Stimulated activated CD4-positive, alpha-beta T cell treated with anti-CD3 and anti-CD28 coated beads, TNF-alpha, amount 100 ng/mL, for 1 hour (primary cell): Measurements from ENCODE around the gene GPR135.
"Not testable (repeated sequence)": the region's sequence is repeated elsewhere in the genome, so short reads cannot be mapped to it uniquely, and the experiment has no call there.

ENCODE experiments used
- DNase-seq, 3 donors: peaks; one replicate each; pipeline ENCODE4 v3.0.0-alpha.2; 2020; ENCODE audit warnings: low read depth in 3 of 3, low spot score in 1 of 3

The GPR135 gene

DNA sequence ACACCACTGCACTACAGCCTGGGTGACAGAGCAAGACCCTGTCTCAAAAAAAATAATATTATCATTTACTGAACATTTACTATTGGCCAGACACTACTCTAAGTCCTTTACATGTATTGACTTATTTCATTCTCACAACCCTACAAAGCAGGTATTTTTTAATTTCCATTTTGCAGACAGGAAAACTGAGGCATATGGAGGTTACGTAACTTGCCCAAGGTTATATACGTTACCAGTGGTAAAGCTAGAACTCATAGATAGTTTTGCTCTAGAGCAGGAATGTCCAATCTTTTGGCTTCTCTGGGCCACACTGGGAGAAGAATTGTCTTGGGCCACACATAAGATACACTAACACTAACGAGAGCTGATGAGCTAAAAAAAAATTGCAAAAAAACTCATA, 13.4 kb upstream of the GPR135 start:
- no peak for DNase-seq

DNA sequence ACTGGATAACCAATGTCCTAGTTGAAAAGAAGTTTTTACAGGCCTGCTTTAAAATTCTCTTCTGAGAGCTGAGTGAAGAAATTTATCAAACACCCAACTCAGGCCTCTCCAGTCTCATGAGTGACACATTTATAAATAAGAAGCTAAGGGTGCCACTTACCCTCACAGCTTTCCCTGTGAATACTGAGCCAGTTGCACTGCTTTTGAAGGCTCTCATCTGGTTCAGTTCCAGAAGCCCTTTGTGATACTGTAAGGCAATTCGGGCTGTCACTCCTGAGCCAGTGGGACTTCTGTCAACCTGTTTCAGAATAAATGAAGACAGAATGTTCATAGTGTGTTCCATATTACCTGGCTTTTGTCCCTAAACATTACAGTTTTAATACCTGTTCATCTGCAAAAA, 10.5 kb upstream of the GPR135 start:
- DNase-seq = no peak

DNA sequence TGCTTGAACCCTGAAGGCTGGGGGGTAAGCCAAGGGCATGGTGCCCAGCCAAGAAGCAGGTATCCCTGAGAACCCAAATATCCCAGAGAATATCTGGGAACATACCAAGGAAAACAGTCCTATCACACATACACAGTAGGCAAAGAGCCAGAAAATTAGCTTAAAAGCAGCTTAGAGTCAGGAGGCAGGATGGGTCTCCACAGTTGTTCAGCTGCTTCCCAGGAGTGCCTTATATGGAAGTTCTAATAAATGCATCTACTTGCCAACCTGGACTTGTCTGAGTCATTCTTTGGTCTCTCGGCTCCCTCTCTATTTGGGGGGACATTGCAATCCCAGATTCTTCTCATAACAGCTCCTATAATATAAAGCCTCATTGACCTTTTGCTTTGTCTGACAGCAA, 9.0 kb upstream of the GPR135 start:
- no peak for DNase-seq

DNA sequence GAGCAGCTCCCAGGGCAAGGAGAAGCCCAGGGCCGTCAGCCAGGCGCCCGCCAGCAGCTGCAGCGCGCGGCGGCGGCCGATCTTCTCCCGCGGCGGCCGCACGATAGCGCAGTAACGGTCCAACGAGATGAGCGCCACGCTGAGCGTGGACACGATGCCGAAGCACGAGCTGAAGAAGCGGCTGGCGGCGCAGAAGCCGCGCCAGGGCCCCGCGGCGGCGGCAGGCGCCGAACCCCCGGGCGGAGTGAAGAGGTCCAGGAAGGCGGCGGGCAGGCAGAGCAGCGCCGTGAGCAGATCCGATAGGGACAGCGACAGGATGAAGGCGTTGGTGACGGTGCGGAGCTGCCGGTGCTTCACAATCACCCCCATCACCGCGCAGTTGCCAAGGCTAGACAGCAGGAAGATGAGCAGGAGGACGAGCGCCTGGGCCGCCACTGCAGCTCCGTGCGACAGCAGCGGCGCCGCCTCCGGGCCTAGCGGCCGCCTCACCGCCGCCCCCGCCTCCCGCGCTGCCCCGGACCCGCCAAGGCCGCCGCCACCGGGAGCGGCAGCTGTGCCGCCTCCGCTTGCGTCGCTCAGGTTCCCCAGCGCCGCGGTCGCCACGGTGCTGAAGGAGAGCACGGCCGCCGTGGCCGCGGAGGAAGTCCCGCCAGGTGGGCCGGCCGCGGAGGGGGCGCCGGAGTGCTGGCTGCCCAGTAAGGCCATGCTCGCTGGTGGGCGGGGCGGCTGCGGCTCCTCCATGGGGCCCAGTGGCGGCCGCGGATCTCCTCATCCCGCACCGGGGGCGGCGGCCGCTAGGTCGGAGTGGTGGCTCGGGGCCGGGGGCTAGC, 479 bp downstream of the GPR135 start:
- DNase-seq = peak in 1 of 3 donors; percentile 21

DNA sequence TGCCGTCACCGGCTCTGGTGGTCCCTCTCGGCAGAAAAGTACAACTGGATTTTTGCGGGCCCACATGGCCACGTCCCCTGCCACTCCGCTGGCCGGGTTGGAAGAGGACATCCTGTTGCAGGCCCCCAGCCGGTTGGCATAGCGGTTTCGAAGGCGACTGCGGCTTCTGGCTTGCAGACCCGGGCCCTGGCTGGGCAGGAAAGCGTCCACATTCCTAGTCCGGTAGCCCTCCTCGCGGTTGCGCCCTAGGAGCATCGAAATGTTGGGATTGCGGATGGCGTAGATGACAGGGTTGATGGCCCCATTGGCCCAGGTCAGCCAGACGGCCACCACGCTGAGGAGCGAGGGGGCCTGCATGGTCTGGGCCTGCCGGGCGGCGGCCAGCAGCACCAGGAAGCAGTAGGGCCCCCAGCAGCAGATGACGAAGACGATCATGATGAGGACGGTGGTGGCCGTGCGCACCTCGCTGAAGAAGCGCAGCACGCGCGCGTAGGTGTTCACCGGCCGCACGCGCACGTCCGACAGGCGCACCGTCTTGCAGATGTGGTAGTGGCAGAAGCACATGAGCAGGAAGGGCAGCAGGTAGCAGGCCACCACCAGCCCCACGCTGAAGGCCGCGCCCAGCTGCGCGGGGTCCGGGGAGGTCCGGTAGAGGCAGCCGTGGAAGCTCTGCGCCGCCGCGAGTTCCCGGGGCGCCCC, 1.2 kb downstream of the GPR135 start:
- DNase-seq = peak in 1 of 3 donors; percentile 8

DNA sequence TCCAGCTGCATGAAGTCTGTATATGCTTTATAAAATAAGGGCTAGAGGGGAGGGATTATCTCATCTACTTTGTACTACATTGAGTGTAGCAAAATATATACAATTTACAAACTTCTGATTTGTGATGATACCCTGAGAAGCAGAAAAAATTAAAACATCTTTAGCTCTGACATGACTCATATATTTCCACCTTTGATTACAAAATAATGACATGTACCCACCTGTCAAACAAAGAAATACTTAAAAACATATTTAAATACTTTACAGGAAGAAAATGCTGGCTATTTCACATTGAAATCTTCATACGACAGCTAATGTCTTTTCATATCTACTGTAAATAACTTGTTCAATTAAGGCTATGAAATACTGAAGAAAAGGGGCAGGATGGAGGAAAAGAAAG, 3.3 kb downstream of the GPR135 start:
- no peak for DNase-seq

DNA sequence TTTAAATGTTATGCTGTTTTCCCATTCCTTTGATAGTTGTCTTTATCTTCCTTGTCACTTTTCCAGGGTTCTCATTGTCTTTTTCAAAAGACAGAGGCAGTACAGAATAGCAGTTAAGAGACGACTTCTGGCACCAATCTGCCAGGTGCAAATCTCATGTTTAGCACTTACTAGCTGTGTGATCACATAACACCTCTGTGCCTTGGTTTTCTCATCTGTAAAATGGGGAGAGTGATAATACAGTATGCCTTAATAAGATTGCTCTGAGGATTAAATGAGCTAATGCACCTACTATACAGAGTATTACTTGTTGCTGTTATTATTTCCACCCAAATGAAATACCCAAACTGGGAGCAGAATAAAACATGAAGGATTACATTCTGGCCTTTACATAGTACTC, 4.8 kb downstream of the GPR135 start:
- DNase-seq = no peak

DNA sequence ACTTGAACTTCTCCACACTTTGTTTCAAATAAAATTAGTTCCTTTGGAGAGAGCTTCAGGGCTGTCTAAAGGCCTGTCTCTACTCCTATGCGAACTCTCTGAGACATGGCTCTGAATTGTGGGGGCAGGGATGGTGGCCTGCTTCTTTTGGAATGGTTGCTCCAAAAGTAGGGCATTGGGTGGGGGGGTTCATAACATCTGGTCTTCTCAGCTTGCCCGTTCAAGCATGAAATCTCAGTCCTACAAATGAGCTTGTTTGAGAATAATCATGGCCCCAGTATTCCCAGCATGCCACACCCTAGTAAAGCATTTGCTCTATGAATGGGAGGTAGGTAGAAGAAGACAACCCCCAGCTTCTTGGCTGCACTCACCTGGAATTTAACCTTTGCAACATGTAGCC, 6.7 kb downstream of the GPR135 start:
- DNase-seq = no peak

DNA sequence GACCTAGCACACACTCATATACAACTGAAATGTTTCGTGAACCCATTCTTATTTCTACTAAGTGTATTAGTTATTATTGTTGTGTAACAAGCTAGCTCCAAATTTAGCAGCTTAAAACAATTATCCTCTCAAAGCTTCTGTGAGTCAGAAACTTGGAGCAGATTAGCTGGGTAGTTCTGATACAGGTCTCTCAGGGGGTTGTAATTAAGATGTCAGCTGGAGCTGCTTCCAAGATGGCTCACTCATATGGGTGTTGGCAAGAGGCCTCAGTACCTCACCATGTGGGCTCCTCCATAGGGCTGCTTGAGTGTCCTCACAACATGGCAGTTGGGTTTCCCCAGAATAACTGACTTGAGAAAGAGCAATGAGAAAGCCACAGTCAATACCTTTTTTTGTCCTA, 9.8 kb downstream of the GPR135 start:
- DNase-seq = no peak

DNA sequence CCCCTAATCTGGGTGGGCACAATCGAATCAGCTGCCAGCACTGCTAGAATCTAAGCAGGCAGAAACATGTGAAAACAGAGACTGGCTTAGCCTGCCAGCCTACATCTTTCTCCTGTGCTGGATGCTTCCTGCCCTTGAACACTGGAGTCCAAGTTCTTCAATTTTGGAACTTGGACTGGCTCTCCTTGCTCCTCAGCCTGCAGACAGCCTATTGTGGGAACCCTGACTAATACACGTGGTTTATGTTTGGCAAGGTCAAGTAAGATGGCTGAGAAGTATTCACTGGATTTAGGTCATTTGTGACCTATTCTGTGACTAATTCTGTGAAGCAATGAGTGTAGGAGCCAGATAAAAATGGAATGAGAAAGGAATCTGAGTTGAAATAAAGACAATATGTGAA, 11.0 kb downstream of the GPR135 start:
- no peak for DNase-seq

DNA sequence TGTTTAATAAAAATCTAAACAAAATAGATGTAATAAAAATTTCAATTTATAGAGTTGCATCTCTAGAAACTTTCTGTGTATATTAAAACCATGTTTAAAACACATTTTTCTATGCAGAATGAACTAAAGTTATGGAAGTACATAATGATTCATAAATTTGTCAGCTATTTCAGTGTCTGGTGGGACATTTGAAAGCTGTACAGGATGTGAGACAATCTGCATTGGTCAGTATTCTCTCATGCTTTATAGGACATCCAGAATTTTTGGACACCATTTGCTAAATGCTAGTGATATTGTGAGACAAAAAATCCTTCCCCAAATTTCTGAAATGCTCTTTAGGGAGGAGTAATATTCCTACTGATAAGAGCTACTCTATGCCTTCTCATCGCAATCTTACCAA, 13.3 kb downstream of the GPR135 start:
- DNase-seq = no peak

DNA sequence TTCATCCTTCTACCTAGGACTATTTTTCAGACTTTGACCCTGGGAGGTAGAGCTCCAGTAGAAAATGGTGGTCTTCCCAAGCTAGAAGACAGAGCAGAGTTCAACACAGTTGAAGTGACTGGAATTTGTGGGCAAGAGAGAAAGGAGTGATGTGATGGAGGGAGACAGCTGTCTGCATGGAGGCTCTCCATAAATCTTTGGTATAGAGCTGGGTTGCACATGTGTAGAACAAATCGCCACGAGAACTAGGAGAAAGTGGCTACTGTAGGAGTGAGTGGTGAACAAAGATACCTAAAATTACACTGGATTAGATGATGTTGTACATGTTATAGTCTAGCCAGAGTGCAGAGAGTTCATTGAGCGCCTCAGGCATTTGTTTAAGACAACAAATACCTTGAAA, 14.5 kb downstream of the GPR135 start:
- DNase-seq = no peak

DNA sequence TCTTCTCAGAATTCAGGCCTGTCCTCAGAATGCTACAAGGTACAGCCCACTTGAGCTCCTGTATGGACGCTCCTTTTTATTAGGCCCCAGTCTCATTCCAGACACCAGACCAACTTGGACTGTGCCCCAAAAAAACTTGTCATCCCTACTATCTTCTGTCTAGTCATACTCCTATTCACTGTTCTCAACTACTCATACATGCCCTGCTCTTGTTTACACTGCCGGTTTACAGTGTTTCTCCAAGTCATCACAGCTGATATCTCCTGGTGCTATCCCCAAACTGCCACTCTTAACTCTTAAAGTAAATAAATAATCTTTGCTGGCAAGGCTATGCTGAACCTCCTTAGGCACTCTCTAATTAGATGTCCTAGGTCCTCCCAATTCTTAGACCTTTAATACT, 16.5 kb downstream of the GPR135 start:
- not testable (repeated sequence) for DNase-seq

DNA sequence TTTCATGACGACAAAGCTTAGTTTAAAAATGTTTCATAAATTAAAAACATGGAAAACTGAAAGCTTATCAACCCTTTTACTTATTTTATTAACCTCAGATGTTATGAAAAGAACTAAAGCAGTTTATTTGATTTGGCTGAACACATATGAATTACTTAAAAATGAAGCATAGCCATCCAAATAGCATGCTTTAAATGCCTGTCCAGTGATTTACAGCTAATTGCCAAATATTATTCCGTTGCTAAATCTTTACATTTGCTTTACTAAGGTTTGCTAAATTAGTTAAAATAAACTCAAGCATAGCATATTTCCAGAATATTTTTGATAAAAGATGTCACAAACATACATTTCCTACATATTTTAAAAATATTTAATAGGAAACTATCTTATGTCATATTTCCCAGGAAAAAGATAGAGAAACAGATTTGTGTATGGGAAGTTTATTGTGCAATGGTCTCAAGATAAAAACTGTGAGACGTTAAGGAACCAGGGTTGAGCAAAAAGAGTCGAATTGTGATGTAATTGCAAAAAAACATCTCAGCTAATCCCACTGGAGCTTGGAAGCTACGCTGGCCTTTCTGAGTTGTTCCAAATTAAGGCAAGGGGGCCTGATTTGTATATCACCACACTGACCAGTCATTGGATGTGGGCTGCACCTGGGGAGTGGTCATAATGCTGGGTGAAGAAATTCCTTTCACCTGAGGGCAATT, 25.8 kb downstream of the GPR135 start:
- DNase-seq = no peak

DNA sequence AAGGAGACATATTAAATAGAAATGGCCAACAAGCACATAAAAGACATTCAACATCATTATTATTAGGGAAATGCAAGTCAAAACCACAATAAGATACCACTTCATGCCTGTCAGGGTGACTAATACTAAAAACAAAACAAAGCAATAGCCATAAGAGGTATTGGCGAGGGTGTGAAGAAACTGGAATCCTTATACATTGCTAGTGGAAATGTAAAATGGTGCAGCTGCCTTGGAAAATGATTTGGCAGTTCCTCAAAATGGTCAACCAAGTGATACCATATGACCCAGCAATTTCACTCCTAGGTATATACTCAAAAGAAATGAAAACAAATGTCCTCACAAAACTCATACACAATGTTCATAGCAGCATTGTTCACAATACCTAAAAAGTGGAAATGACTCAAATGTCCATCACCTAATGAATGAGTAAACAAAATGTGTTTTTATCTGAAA, 27.0 kb downstream of the GPR135 start:
- no peak for DNase-seq

DNA sequence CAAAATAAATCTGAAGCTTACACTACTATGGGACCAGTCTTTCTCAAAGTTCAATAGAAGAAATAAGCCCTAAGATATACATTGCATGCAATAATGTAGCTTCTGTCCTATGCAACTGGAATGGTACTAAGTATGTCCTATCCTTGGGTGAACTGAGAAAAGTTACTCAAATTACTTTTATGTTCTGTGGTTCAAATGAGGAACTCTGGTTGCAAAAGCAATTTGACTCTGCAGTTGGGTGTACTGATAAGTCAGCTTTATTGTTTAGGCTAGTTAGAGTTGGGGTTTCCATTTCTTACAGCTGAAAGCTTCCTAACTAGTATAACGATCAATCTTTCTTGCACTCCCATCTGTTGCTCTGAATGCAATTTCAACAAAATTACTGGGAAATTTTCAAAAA, 29.2 kb downstream of the GPR135 start:
- DNase-seq = no peak

DNA sequence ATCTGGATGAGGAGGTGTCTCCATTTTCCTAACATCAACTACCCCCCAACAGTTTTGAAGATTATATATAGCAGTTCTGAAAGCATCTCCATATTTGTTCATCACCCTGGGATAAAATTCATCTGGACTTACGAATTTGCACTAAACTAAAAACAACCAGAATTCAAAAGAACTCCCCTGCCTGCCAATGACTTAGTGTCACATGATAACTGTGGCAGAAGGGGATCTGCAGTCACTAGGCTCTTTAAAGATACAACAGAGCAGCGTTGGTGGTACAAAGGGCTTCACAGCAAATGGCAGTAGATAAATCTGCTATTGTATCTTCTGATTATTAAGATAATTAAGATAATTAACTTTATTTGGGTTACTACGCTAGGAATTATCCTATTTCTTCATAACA, 30.1 kb downstream of the GPR135 start:
- DNase-seq = no peak

DNA sequence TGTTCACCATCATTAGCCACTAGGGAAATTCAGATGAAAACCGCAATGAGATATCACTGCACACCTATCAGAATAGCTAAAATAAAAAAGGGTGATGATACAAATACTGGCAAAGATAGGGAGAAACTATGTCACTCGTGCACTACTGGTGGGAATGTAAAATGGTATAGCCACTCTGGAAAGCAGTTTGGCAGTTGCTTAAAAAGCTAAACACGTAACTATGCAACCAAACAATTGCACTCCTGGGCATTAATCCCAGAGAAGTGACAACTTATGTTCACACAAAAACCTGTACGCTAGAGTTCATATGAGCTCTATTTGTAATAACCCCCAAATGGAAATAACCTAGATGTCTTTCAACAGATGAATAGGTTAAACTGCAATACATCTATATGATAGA, 35.4 kb downstream of the GPR135 start:
- DNase-seq = no peak

DNA sequence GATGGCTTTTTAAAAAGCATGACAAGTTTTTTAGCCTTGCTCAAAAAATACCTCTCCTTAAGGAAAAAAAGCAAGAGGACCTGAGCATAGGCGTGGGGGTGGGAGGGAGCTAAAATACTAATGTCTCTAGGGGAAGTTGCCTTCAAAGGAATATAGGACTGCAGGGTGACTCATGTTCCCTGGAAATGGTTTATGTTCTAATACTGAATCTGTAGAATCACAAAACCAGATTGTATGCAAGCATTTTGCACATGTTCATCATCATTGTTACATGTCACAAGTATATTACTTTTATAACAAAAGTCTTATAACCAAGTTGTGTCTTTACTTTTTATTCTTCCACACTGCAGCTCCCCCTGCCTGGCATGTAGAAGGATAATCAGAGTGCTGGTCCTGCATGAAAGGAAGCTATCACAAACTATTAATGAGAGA, 36.6 kb downstream of the GPR135 start:
- no peak for DNase-seq

DNA sequence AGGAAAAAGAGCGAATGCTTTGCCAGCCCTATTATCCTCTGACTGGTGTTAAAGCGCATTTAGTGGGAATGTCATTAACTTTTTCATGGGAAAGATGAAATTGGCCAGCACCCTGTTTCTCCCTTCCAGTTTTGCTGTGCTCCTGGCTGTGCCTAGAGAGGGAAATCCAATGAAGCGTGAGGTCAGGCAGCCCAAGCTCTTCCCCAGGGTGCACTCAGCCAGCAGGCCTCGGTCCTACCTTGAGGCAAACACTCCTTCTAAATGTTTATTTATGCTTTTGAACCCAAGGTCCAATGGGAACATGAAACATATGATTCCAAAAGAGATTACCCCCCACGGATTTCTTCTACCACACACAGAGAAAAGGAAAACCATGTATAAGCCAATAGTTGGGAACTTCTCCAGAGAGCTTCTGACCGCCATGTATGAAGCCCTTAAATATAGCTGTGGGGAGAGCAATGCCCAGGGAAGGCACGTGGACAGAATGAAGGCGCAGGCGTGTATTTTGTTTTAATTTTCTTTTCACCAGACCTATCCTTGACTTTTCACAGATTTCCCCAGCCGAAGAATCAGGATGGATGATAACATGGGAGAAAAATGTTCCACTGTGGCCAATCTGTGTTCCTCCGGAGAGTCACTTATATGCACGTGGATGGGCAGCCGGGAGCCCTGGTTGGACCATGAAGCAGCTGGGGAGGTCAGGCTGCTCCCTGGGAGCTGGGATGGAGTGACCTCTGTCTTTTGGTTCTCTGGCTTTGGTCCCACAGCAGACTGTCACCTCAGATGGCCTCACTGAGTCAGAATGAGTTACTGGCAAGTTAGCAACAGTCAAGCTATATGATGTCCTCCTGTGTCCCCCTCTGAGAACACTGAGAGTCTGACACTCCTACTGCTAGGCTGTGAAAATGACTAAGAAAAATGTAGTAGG, 37.3 kb downstream of the GPR135 start:
- no peak for DNase-seq
